Measurements from ENCODE around the gene CCN5. TPM values are rescaled to one million over a fixed set of nuclear protein-coding genes. Genes with fewer than 3 reads are reported as not detected.
"Not testable (repeated sequence)": the region's sequence is repeated elsewhere in the genome, so short reads cannot be mapped to it uniquely, and the experiment has no call there.

CCN5 gene
- not detected for total RNA-seq

- DNase-seq = peak; percentile 20
Observed at GRCh38 chr20:44714701-44715498, at the start of gene CCN5. CCN5 (plus strand) TSS chr20:44715369; CDS start chr20:44715391, 22 bp downstream.

- DNase-seq = no peak
Observed at GRCh38 chr20:44666066-44666465, 49.1 kb upstream of the CCN5 start.

- DNase-seq = not testable (repeated sequence)
Observed at GRCh38 chr20:44670851-44671250, 44.3 kb upstream of the CCN5 start.

GRCh38 chr20:44671541-44671940 is 43.6 kb upstream of the CCN5 start:
- not testable (repeated sequence) for DNase-seq

GRCh38 chr20:44672318-44672902 is 42.8 kb upstream of the CCN5 start:
- not testable (repeated sequence) for DNase-seq

GRCh38 chr20:44678242-44678641 is 36.9 kb upstream of the CCN5 start:
- no peak for DNase-seq

GRCh38 chr20:44678990-44679611 is 36.1 kb upstream of the CCN5 start:
- DNase-seq = no peak

- DNase-seq = no peak
Observed at GRCh38 chr20:44681796-44682566, 33.2 kb upstream of the CCN5 start.

GRCh38 chr20:44683263-44684046 is 31.7 kb upstream of the CCN5 start:
- no peak for DNase-seq

GRCh38 chr20:44684047-44684967 is 30.9 kb upstream of the CCN5 start:
- no peak for DNase-seq

GRCh38 chr20:44686934-44687333 is 28.2 kb upstream of the CCN5 start:
- DNase-seq = no peak

GRCh38 chr20:44688053-44688625 is 27.0 kb upstream of the CCN5 start:
- no peak for DNase-seq

GRCh38 chr20:44689809-44690208 is 25.4 kb upstream of the CCN5 start:
- DNase-seq = no peak

- no peak for DNase-seq
Observed at GRCh38 chr20:44690781-44691423, 24.3 kb upstream of the CCN5 start.

GRCh38 chr20:44691424-44692423 is 23.4 kb upstream of the CCN5 start:
- no peak for DNase-seq

- no peak for DNase-seq
Observed at GRCh38 chr20:44692932-44693480, 22.2 kb upstream of the CCN5 start.

- no peak for DNase-seq
Observed at GRCh38 chr20:44693627-44694026, 21.5 kb upstream of the CCN5 start.

- no peak for DNase-seq
Observed at GRCh38 chr20:44694159-44694558, 21.0 kb upstream of the CCN5 start.
